CD14-positive monocyte (primary cell): ENCODE measurements around the gene MAST4. TPM values are rescaled to one million over a fixed set of nuclear protein-coding genes. Genes with fewer than 3 reads are reported as not detected.

Experiments used
- DNase-seq, 3 donors: peaks; one replicate each; pipeline ENCODE4 v3.0.0-alpha.2; 2011 to 2022
- H2AFZ ChIP-seq: 2 replicates; pipeline ENCODE4 v1.6.0; 2012; ENCODE audit warnings: mild to moderate bottlenecking, low read depth, low read length, inconsistent platforms; ENCODE audit not compliant: insufficient read depth, poor library complexity, severe bottlenecking
- H3K27ac ChIP-seq, 2 donors: 1 replicate in 1 of 2; 2 replicates in 1 of 2; pipeline ENCODE4 v1.5.1; 2012 to 2013; ENCODE audit warnings: low read length in 2 of 2, control low read depth in 1 of 2, inconsistent platforms in 1 of 2, low read depth in 1 of 2, mild to moderate bottlenecking in 1 of 2
- H3K27me3 ChIP-seq, 2 donors: one replicate each; pipeline versions ENCODE4 v1.6.0 to v1.6.1; 2011 to 2013; ENCODE audit warnings: low read length in 2 of 2; ENCODE audit not compliant: control insufficient read depth in 2 of 2, insufficient read depth in 2 of 2
- H3K36me3 ChIP-seq, 2 donors: replicated peaks in 1 of 2; 1 replicate in 1 of 2; 2 replicates in 1 of 2; pipeline versions ENCODE4 v1.5.1 to v1.6.1; 2012 to 2013; ENCODE audit warnings: low read length in 2 of 2, control low read depth in 1 of 2, inconsistent platforms in 1 of 2, mild to moderate bottlenecking in 1 of 2; ENCODE audit not compliant: insufficient read depth in 2 of 2, control insufficient read depth in 1 of 2
- H3K4me1 ChIP-seq, 2 donors: 1 replicate in 1 of 2; 2 replicates in 1 of 2; pipeline versions ENCODE4 v1.5.1 to v1.6.1; 2012 to 2013; ENCODE audit warnings: low read length in 2 of 2, control low read depth in 1 of 2, inconsistent platforms in 1 of 2, mild to moderate bottlenecking in 1 of 2, moderate library complexity in 1 of 2; ENCODE audit not compliant: insufficient read depth in 2 of 2, control insufficient read depth in 1 of 2
- H3K4me2 ChIP-seq: replicated peaks from 2 replicates; pipeline ENCODE3; 2012; ENCODE audit warnings: low read length, moderate library complexity, mild to moderate bottlenecking; ENCODE audit not compliant: poor library complexity, severe bottlenecking; ENCODE audit errors: extremely low read depth
- H3K4me3 ChIP-seq, 3 experiments: fragments of 200-600 bp in 1 of 3; sonication (generic) in 1 of 3; replicated peaks in 1 of 3; 1 replicate in 2 of 3; 2 replicates in 1 of 3; pipeline ENCODE4 v1.5.1; 2011 to 2013; ENCODE audit warnings: low read length in 3 of 3, mild to moderate bottlenecking in 3 of 3, control low read depth in 2 of 3, low read depth in 2 of 3, inconsistent platforms in 1 of 3, moderate library complexity in 1 of 3
- H3K79me2 ChIP-seq: 2 replicates; pipeline ENCODE4 v1.6.0; 2012; ENCODE audit warnings: mild to moderate bottlenecking, control low read depth, inconsistent platforms, low read length, moderate library complexity; ENCODE audit not compliant: insufficient read depth
- H3K9ac ChIP-seq: 2 replicates; pipeline ENCODE4 v1.6.0; 2017; ENCODE audit warnings: low read length, mild to moderate bottlenecking; ENCODE audit not compliant: insufficient read depth, poor library complexity, severe bottlenecking
- H3K9me3 ChIP-seq, 2 donors: replicated peaks in 1 of 2; 1 replicate in 1 of 2; 2 replicates in 1 of 2; pipeline versions ENCODE4 v1.5.1 to v1.6.1; 2012 to 2013; ENCODE audit warnings: low read length in 2 of 2, control low read depth in 1 of 2; ENCODE audit not compliant: control insufficient read depth in 1 of 2, insufficient read depth in 1 of 2
- H4K20me1 ChIP-seq: 2 replicates; pipeline ENCODE4 v1.6.0; 2012; ENCODE audit warnings: mild to moderate bottlenecking, low read length, control low read depth, moderate library complexity; ENCODE audit not compliant: insufficient read depth
- H3K27ac Mint-ChIP-seq, 7 donors: one replicate each; pipeline ENCODE4 v1.8.0; 2020; ENCODE audit warnings: mild to moderate bottlenecking in 7 of 7, mixed read lengths in 7 of 7, moderate library complexity in 6 of 7, inconsistent platforms in 2 of 7
- H3K27me3 Mint-ChIP-seq, 3 donors: one replicate each; pipeline ENCODE4 v1.8.0; 2021 to 2022; ENCODE audit warnings: low read depth in 3 of 3, mild to moderate bottlenecking in 3 of 3, mixed read lengths in 3 of 3, moderate library complexity in 3 of 3, inconsistent platforms in 1 of 3
- H3K36me3 Mint-ChIP-seq, 2 donors: one replicate each; pipeline ENCODE4 v1.8.0; 2020; ENCODE audit warnings: mixed read lengths in 2 of 2, inconsistent platforms in 1 of 2, mild to moderate bottlenecking in 1 of 2
- H3K4me1 Mint-ChIP-seq: one replicate; pipeline ENCODE4 v1.8.0; 2020; ENCODE audit warnings: mild to moderate bottlenecking, mixed read lengths
- H3K4me3 Mint-ChIP-seq, 2 donors: one replicate each; pipeline ENCODE4 v1.8.0; 2020; ENCODE audit warnings: mild to moderate bottlenecking in 2 of 2, mixed read lengths in 2 of 2, moderate library complexity in 1 of 2
- H3K9me3 Mint-ChIP-seq, 7 donors: one replicate each; pipeline ENCODE4 v1.8.0; 2020 to 2022; ENCODE audit warnings: mixed read lengths in 7 of 7, mild to moderate bottlenecking in 6 of 7, moderate library complexity in 6 of 7, inconsistent platforms in 2 of 7
- CTCF ChIP-seq: fragments of 200-600 bp; IDR thresholded peaks from one replicate; pipeline ENCODE4 v1.8.0; 2022; ENCODE audit warnings: antibody characterized with exemption, mild to moderate bottlenecking
- WGBS: methylation state at CpG from one replicate; pipeline ENCODE4 v1.1.5; 2013; ENCODE audit warnings: missing lambda C conversion rate; ENCODE audit not compliant: insufficient coverage; 5-methylcytosine and 5-hydroxymethylcytosine counted together
- intact Hi-C, 2 donors: fragments of 100-400 bp; cut with micrococcal nuclease; formaldehyde crosslinking; loops; one replicate each; pipeline versions ENCODE4 v1.15.0 to v1.15.1; 2023
- polyA plus RNA-seq, 3 donors: library from polyadenylated mRNA; depleted of rRNA in 1 of 3; unstranded in 2 of 3; stranded (reverse) in 1 of 3; fragments of 300-500 nt in 2 of 3; fragments of >200 nt in 1 of 3; fragmentation: Illumina TruSeq in 2 of 3; gene quantifications; 1 replicate in 2 of 3; 2 replicates in 1 of 3; pipeline ENCODE4 v1.2.3, GENCODE V29; 2012 to 2021

MAST4 gene
- polyA plus RNA-seq, 3 donors: 0.03 to 0.24 TPM; not detected in 1

DNA sequence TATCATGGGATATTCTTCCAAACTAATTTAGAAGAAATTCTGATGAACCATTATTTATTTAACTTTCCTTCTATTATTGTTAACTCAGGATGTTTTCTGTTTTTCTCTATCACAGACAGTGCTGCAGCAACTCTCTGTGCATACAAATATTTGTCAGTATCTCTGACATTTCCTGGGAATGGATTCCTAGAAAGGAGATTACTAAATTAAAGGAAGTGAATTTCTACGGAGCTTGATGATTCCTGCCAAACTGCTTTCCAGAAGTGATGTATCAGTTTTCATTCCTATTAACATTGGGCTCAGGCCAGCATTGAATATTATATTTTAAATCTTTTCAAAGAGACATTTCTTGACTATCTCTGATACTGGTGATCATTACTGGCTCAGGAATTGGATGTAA is 26.0 kb upstream of the MAST4 start:
- Histone ChIP-seq H3K4me2 (no peak overlapping the region), H3K27me3 (no peaks in the 10 kb centered on the region), H4K20me1 (no peaks in the 10 kb centered on the region), H3K79me2 (no peaks in the 10 kb centered on the region), H3K4me1 (no peaks in the 10 kb centered on the region), H3K9ac (no peak overlapping the region), H3K36me3 (no peaks in the 10 kb centered on the region), H3K27ac (no peak overlapping the region), H3K4me3 (no peak overlapping the region), H2AFZ (no peak overlapping the region), H3K9me3 (no peaks in the 10 kb centered on the region)
- H3K4me1 Mint-ChIP-seq: peaks cover 2% of the 10 kb centered on the region
- H3K4me3 Mint-ChIP-seq: no peak overlapping the region
- intact Hi-C loops: no loop called here
- TF ChIP-seq CTCF: no peak
- peaks cover 0 to 3% (median 0%) of the 10 kb centered on the region in 7 donors for H3K9me3 Mint-ChIP-seq
- no peak for DNase-seq
- no peaks in the 10 kb centered on the region for H3K36me3 Mint-ChIP-seq
- peaks cover 1 to 6% (median 1%) of the 10 kb centered on the region in 3 donors for H3K27me3 Mint-ChIP-seq
- WGBS: no CpG with 5 or more reads among the region's 1 CpG
- no peak overlapping the region for H3K27ac Mint-ChIP-seq

DNA sequence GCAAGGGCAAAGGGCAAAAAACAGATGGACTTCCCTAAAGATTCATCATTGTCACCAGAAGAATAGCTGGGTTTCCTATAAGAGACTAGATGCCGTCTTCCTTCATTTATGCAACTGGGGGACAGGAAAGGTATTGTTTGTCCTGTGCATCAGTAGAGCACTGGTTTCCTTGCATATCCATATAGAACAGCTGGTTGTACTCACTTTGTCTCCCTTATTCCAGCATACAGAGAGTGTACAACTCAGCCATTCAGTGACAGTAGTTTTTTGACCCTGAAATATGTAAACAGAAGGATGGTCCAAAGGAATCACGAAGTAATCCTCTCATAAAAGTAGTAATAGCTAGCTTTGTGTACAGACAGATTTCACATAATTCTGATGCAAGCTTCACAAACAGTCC is 22.5 kb upstream of the MAST4 start:
- Mint-ChIP-seq H3K27ac (no peak overlapping the region), H3K27me3 (peaks cover 6% of the 10 kb centered on the region in 3 donors), H3K36me3 (no peaks in the 10 kb centered on the region), H3K4me1 (no peaks in the 10 kb centered on the region), H3K4me3 (no peak overlapping the region), H3K9me3 (peaks cover 0 to 3% (median 0%) of the 10 kb centered on the region in 7 donors)
- Histone ChIP-seq H3K36me3 (no peaks in the 10 kb centered on the region), H4K20me1 (no peaks in the 10 kb centered on the region), H3K9ac (no peak overlapping the region), H3K4me1 (no peaks in the 10 kb centered on the region), H2AFZ (no peak overlapping the region), H3K4me3 (no peak overlapping the region), H3K27me3 (no peaks in the 10 kb centered on the region), H3K79me2 (no peaks in the 10 kb centered on the region), H3K4me2 (no peak overlapping the region), H3K9me3 (no peaks in the 10 kb centered on the region), H3K27ac (no peak overlapping the region)
- WGBS: no CpG with 5 or more reads among the region's 2 CpGs
- DNase-seq: no peak
- intact Hi-C loops: no loop called here
- no peak for TF ChIP-seq CTCF
